Endothelial cell (in vitro differentiated cells): ENCODE results near the gene RAD51B. TPM values are rescaled to one million over a fixed set of nuclear protein-coding genes. Genes with fewer than 3 reads are reported as not detected.
A peak's percentile ranks its signal among the peaks of the same experiment; 100 is the strongest.
"Not testable (repeated sequence)": the region's sequence is repeated elsewhere in the genome, so short reads cannot be mapped to it uniquely, and the experiment has no call there.

ENCODE experiments used
- DNase-seq: peaks from one replicate; pipeline ENCODE4 v3.0.0; 2021; ENCODE audit warnings: low spot score
- H3K27ac Mint-ChIP-seq: one replicate; pipeline ENCODE4 v1.8.0; 2021; ENCODE audit warnings: mixed read lengths, inconsistent platforms; ENCODE audit not compliant: unreplicated experiment
- H3K27me3 Mint-ChIP-seq: one replicate; pipeline ENCODE4 v1.8.0; 2021; ENCODE audit warnings: mild to moderate bottlenecking, moderate library complexity, mixed read lengths, inconsistent platforms; ENCODE audit not compliant: unreplicated experiment
- H3K36me3 Mint-ChIP-seq: one replicate; pipeline ENCODE4 v1.8.0; 2021; ENCODE audit warnings: mild to moderate bottlenecking, low read depth, mixed read lengths, inconsistent platforms; ENCODE audit not compliant: unreplicated experiment
- H3K4me1 Mint-ChIP-seq: one replicate; pipeline ENCODE4 v1.8.0; 2021; ENCODE audit warnings: mild to moderate bottlenecking, mixed read lengths, inconsistent platforms; ENCODE audit not compliant: unreplicated experiment
- H3K4me3 Mint-ChIP-seq: one replicate; pipeline ENCODE4 v1.8.0; 2021; ENCODE audit warnings: mild to moderate bottlenecking, mixed read lengths, inconsistent platforms; ENCODE audit not compliant: unreplicated experiment
- H3K9me3 Mint-ChIP-seq: one replicate; pipeline ENCODE4 v1.8.0; 2021; ENCODE audit warnings: mixed read lengths, inconsistent platforms; ENCODE audit not compliant: unreplicated experiment
- CTCF ChIP-seq: fragments of 200-600 bp; sonication (generic); IDR thresholded peaks from one replicate; pipeline ENCODE4 v1.5.0; 2021; ENCODE audit warnings: antibody characterized with exemption; ENCODE audit not compliant: unreplicated experiment
- total RNA-seq: library from RNA; stranded (reverse); fragmentation: NEBNext Ultra II Directional; extraction: Animal tissue kit (Norgen Biotek cat#: 25700); gene quantifications from one replicate; pipeline ENCODE4 v1.2.1, GENCODE V29; 2021; ENCODE audit not compliant: unreplicated experiment

Gene RAD51B
- total RNA-seq, 1 donor from 2014 or later = 23.5 TPM

- Mint-ChIP-seq H3K4me1 (peaks cover 12% of the 10 kb centered on the region), H3K9me3 (peaks cover 6% of the 10 kb centered on the region), H3K27me3 (peaks cover 2% of the 10 kb centered on the region), H3K4me3 (no peak overlapping the region), H3K27ac (no peak overlapping the region), H3K36me3 (peaks cover 28% of the 10 kb centered on the region)
- no peak for DNase-seq
- no peak for TF ChIP-seq CTCF
These were observed 481.6 kb downstream of the RAD51B start for GRCh38 chr14:68301219-68301618.

DNA sequence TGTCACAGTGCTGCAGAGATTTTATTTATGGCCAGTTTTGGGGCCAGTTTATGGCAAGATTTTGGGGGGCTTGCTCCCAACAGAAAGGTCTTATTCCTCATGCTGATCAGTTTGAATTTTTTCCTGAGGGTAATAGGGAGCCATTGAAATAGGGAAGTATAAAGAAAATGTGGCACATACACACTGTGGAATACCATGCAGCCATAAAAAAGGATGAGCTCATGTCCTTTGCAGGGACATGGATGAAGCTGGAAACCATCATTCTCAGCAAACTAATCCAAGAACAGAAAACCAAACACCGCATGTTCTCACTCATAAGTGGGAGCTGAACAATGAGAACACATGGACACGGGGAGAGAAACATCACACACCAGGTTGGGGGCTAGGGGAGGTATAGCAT lies 483.4 kb downstream of the RAD51B start:
- H3K4me3 Mint-ChIP-seq = peak overlapping the region; percentile 1
- not testable (repeated sequence) for DNase-seq, H3K9me3 Mint-ChIP-seq

GRCh38 chr14:68305738-68306137 lies 486.2 kb downstream of the RAD51B start:
- no peak for DNase-seq
- Mint-ChIP-seq H3K27me3 (peaks cover 2% of the 10 kb centered on the region), H3K4me3 (no peak overlapping the region), H3K27ac (no peak overlapping the region), H3K4me1 (peaks cover 13% of the 10 kb centered on the region), H3K9me3 (peaks cover 6% of the 10 kb centered on the region), H3K36me3 (peaks cover 20% of the 10 kb centered on the region)
- no peak for TF ChIP-seq CTCF

More for the DNA sequence above, 483.4 kb downstream of the RAD51B start:
- H3K36me3 Mint-ChIP-seq = peaks cover 26% of the 10 kb centered on the region
- H3K4me1 Mint-ChIP-seq, H3K27ac Mint-ChIP-seq, H3K27me3 Mint-ChIP-seq: not testable (repeated sequence)

DNA sequence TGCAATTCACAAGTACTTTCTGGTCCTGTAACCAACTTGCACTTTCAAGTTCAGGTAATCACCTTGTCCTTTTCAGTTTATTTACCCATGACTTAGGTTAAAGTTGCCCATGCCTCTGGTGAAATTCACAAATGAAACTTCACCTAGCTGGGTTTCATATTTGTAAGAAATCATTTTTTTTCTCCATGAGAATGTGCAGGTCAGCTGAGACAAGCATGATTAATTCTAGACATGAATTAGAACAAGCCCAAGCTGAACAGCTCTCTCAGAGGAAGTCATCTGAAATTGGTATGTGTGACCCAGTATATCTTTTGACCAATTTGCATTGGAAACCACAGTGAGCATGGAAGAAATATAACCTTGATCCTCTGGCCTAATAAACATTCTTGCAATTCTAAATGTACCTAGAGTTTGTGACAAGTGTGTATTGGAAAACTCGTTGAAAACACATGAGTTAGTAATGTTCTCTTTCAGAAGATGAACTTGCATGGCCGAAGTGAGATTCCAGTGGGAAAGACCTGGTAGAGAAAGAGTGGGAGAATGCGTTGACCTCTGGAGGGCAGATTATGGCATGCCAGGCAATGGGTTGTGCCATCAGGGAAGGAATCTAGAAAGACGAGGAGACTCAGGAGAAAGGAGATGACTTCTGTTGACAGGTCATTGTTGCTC lies 486.8 kb downstream of the RAD51B start:
- no peak overlapping the region for H3K27ac Mint-ChIP-seq
- peaks cover 13% of the 10 kb centered on the region for H3K4me1 Mint-ChIP-seq
- no peak for DNase-seq
- H3K36me3 Mint-ChIP-seq = peaks cover 15% of the 10 kb centered on the region
- no peak overlapping the region for H3K4me3 Mint-ChIP-seq
- peaks cover 2% of the 10 kb centered on the region for H3K27me3 Mint-ChIP-seq
- peaks cover 6% of the 10 kb centered on the region for H3K9me3 Mint-ChIP-seq
- TF ChIP-seq CTCF = no peak

DNA sequence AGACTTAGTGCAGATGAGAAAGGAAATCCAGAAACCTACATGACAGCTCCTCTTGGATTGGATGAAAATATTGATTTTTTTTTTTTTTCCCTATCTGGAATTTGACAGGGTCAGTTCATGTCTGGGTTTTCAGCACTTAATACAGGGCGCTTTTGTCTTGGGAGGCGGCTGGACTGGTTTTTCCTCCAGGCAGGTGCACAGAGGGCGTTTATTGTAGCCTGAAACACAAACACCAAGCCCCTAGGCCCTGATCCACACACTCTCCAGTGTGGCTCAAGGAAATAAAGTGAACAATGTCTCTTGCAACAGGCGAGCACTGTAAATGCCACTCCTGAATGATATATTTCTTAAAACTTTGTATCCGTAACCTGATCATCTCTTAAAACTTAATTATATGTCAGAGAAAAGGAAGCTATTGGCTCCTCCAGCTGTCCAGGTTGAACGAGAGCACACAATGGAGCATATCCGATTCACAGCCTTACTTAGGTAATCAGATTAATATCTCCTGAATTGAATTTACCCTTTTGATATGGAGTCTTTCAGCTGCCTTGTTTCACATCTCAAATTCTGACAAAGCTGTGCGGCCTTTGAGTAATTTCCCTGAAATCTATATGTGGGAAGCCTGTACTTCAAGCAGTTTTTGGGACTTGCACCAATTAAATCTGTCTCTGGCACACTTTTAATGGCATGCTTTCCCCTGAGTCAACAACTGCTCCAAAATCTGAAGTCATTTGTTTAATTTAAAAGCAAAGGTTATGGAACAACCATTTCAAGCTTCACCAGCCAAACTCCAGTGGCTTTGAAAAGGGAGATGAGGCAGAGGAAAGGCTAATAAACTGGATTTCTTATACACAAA lies 487.6 kb downstream of the RAD51B start:
- DNase-seq = no peak
- Mint-ChIP-seq H3K4me3 (no peak overlapping the region), H3K4me1 (peaks cover 19% of the 10 kb centered on the region), H3K9me3 (peaks cover 3% of the 10 kb centered on the region), H3K27me3 (peaks cover 1% of the 10 kb centered on the region), H3K27ac (no peak overlapping the region), H3K36me3 (peaks cover 12% of the 10 kb centered on the region)
- TF ChIP-seq CTCF = no peak
